Superior temporal gyrus (tissue), 1 donor: Measurements from ENCODE around the gene SGMS2.
A peak's percentile ranks its signal among the peaks of the same experiment; 100 is the strongest.

ENCODE experiments used
- DNase-seq: peaks from one replicate; pipeline ENCODE4 v3.0.0-alpha.2; 2016; ENCODE audit errors: extremely low spot score

The SGMS2 gene

DNA sequence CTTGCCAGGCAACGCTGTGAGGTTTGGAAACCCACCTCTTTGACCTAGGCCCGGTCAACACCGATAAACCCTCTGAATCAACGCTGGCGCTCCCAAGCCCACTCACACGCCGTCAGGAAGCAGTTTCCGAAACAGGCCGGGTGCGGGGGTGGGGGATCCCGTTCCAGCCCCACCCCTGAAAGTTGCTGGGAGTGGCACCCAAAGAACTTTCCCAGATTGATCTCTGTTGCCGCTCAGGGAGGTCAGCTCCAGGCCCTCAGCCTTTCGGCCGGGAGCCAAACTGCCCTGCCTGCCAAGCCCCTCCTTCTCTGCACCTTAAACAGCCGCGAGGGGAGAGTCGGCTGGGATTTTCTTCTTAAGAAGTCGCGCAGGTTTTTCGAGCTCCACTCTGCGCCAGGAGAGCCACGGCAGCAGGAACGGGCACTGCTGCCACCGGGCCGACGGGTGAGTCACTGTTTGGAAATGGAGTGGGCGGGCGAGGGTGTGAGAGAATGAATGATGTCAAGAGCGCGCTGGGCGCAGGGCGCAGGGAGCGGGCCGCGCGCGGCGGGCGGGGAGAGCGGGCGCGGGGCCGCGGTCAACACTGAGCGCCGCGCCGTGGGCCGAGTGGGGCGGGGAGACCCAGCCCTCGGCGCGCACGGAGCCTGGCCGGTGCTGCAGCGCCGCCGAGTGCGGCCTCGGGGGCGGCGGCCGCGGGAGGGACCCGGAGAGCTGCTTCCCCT is at the start of gene SGMS2:
Gene SGMS2 (plus strand): TSS at position 583 of the 722 bp plus-strand sequence. CDS start 70,622 bp downstream, outside the sequence.
- DNase-seq = peak; percentile 51

DNA sequence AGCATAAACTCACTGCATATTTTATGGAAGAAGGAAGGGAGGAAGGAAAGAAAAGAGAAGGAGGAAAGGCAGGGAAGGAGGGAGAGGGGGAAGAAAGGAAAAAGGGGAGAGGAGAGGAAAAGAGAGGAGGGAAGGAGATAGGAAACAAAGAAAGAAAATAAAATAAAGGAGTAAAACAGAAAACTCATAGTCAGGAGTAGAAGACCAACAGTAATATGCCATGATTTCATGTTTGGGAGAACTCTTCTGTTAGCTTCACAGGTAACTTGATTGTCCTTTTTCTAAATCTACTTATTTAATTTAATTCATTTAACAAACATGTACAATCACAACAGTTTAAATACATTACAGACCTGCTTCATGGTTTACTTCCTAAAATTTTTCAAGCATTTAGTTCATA is 46.8 kb upstream of the SGMS2 start:
- no peak for DNase-seq

DNA sequence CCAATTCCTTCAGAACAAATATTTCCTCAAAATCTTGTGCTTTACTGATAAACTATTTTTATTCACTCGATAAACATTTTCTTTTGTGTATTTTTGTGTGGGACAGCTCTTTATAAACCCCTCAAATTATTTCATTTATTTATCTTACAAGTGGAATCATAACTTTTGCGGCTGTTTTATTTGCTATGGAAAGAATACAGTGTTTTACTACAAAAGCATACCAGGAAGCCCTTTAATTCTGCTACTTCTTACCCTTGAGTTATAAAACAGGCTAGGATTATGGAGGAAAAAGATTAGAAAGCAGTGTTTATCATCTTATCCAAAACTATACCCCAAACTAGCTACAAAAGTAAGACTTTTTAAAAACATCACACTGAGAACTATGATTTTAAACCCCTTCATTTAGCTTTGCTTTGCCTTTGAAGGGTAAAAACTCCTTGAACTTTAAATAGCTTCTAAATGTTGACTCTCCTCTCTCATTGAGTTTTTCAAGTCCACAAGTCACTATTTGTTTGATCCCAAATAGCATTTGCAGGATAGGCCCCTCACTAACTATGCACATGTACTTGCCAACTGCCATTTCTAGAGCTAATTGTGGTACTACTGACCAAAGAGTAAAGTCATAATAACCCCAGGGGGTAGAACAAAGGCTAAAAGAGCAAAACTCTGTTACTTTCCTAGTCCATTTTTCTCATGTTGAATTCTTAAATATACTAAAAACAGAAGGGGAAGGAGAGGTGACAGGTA is 45.8 kb upstream of the SGMS2 start:
- DNase-seq = no peak

DNA sequence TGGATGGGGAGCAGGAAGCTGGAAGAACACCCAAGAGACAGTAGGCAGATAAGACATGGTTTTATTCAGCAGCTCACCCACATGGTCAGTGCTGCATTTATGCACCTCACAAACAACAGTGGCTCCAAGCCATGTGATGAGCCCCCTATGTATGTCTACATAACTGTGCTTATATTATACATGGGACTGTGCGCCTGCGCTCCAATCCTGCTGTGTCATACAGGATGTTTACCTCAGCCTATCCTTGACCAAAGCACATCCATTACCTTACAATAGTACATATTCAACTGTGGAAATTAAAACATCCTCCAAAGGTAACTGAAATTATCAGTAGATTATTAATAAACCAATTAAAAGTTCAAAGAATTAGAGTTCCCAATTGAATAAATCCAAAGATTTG is 44.1 kb upstream of the SGMS2 start:
- no peak for DNase-seq

DNA sequence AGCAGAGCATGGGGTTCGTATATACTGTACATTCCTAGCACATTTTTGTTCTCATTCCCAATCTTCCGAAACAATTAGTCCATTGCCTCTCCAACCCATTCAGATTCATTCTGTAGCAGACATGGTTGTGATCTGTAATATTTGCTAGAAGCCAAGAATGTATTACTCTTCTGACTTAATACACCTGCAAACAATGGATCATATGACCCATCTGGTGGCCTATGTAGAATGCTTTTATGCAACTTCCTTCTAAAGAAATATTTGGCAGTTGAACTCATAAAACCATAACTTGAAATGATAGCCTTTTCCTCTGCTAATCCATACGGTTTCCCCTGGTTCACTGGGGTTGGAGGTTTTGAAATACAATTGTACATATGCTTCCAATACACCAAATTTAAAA is 32.8 kb upstream of the SGMS2 start:
- DNase-seq = no peak

DNA sequence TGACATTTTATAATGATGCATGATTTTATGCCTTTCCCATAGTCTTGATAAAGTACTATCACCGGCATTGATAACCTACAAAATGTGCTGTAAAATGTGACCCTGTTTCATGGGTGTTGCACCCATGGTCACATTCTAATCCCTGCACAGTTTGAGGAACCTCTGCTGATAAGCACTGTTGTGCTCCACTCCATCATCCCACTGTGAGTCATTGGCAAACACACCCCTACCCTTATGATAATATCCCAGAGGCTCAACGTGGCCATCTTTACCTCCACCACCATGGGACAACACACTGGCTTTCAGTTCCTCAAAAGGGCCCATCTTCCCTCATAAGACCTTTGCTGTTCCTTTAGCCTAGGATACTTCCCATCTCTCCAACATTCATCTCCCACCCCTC is 32.0 kb upstream of the SGMS2 start:
- DNase-seq = no peak

DNA sequence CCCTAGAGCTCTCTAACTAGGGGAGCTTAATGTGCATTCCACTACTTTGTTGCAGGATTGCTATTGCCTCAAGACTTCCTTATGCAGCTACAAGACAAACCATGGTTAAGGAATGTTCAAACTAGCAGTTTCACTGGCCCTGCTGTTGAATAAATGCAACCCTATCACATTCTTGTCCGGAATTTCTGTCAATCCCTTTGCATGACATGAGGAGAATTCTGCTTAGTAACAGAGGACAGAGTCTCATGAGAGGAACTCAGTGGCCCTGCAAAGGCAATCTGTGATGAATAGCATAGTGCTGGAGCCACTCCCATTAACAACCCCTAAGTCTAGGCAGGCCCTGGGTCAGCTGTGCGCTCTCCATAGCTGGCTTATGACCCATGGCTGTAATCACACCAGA is 30.7 kb upstream of the SGMS2 start:
- DNase-seq = no peak

DNA sequence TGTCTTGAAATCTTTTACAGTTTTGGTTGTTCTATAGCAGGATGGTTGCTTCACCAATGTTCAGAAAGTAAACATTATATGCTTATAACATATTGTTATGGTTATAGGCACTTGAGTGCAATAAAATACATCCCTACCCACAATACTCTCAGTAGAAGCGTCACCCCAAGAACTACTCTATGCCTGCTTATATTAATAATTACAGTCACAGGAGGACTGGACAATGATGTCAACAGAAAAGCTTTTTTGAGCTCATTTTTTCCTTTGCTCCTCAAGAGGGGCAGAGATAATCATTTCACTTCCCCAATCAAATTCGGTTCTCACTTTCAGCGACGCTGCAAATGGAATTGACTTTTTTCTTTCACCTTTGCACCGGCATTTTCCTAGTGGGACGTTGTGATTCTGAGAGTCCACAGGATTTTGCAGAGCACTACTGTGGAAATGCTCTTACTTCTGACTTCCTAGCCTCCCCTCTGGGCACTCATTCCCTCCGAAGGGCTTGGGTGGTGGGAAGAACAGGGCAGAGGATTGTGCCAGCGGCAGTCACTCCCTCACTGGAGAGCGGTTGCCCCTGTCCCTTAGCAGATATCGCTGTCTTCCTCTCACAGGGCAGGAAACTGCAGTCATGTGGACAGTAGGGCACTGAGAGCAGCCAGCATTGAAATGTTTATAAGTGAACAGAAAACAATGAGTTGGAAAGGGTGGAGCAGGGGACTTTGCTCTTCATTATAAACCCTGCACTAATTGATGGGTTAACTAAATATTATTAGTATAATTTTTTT is 24.9 kb upstream of the SGMS2 start:
- DNase-seq = no peak

DNA sequence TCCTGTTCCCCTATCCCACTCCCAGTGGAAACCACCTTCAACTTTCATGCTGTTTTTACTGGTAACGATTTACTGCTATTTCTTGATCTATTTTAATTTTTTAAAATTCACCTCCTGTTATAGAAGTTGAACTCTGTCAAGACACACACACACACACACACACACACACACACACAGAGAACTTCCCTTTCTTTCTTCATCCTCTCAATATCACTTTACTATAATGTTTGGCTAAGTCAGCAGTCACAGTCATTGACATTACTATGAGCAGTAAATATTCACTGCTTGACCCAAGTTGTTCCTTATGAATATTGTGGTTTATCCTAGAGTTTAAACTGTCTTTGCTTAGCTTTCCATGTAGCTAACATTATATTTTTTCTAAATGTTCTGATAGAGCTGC is 24.0 kb upstream of the SGMS2 start:
- no peak for DNase-seq

DNA sequence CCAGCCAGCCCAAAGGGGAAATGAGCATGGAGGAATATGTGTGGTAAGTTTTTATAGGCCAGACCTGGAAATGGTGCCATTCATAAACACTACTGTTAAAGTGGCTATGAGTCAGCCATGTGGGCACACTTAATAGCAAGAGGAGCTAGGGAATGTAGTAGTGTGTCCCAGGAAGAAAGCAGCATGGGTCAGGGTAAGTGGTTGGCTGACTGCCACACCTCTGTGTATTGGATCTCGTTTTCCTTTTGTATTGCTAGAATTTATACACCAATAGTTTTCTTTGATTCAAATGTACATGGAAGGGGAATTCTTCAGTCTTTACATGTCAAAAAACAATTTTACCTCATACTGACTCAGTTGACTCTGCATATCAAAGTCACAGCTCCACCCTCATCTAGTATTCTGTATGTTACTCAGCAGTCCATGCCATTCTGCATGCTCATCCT is 22.9 kb upstream of the SGMS2 start:
- DNase-seq = no peak

DNA sequence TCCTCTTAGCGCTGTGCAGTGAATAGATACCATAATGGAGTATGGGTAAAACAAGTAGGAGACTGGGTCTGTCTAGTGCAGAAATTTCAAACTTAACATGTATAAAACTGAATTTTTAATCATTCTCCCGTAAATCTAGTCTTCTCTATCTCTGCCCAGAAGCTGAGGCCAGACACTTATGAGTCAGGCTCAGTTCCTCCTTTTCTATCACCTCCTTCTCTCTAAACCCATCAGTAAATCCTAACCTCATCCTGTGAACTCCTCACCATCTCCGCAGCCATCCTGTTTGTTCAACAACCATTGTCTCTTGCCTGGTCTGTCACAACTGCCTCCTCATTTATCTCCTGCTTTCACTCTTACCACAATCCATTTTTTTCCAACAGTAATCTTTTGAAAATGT is 19.8 kb upstream of the SGMS2 start:
- no peak for DNase-seq

DNA sequence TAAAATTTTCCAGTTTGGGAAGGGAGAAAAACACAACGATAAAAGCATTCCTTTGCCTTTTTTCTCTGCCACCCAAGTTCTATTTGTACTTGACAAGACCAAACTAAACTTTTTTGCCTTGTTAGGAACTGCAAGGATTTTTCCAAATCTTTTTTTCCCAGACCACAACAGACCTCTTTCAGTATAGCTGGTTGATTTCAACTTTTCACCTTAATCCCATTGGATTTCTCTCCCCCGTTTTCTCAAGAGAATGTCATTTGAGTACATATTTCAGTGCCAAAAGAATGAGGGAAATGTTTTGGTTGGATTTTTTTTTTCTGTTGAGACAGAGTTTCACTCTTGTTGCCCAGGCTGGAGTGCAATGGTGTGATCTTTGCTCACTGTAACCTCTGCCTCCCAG is 18.5 kb upstream of the SGMS2 start:
- no peak for DNase-seq

DNA sequence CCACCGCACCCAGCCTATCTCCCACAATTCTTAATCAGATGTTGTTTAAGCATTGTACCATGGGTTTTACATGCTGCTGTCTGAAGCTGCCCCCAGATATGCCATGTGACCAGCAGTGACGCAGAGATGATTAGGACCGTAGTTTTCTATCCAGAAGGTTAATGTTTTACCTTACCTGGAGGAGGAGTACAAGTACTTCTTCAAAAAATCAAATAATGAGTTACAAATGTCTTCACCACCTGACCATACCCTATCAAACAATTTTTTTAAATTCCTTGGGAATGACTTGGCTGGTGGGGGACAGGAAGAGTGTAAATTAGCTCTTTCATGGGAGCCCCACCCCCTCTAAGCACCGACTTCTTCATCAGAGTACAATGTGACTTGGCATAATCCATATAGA is 16.2 kb upstream of the SGMS2 start:
- no peak for DNase-seq

DNA sequence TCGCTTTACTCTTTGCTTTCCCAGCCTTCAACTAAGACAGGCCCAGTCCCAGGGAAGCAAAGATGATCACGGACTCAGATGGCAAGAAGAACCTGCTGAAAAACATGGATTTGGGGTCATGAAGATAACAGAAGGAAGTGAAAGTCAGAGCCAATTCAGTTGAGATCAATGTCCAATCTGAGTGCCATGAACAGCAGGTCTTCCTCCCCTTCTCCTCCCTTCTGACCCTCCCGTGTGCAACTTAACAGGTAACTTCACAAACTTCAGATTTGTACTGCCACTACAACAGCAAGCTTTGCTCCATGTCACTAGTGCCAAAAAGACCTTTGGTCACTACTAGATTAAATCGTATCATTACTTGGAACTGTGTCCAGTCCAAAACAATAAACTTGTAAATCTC is 15.5 kb upstream of the SGMS2 start:
- DNase-seq = no peak

DNA sequence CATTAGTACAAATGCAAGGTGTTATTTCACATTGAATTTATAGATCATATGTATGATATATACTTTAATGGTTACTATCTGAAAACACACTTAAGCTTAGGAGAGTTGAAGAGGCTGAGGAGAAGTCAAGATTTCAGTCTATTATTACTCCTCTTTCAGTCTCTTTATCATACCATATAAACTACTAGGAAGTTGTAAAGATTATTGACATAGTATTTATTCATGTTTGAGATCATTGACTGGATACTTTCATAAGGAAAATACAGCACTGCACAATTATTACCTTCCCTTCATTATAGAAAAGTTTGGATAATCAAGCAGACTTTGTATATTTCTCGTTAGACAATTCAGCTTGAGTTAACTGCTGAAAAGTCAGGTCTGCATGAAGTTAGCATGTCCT is 10.0 kb upstream of the SGMS2 start:
- no peak for DNase-seq

DNA sequence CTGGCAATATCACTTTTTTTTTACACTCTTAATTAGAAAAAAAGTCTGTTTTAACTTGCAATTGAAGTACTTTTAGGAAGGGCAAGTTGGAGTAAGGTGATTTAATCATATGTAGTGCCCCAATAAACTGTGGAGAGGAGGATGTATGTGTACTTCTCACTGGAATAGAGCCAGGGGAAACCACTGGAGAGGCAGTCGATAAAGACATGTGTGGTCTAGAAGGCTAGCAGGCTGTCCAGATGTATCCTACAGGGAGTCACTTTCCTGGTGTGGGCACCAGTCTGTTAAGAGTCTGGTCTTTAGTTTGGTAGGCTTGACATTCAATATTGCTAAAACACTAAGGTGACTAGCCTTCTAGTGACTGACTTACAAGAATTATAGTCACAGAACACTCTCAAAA is 9.6 kb upstream of the SGMS2 start:
- DNase-seq = no peak

DNA sequence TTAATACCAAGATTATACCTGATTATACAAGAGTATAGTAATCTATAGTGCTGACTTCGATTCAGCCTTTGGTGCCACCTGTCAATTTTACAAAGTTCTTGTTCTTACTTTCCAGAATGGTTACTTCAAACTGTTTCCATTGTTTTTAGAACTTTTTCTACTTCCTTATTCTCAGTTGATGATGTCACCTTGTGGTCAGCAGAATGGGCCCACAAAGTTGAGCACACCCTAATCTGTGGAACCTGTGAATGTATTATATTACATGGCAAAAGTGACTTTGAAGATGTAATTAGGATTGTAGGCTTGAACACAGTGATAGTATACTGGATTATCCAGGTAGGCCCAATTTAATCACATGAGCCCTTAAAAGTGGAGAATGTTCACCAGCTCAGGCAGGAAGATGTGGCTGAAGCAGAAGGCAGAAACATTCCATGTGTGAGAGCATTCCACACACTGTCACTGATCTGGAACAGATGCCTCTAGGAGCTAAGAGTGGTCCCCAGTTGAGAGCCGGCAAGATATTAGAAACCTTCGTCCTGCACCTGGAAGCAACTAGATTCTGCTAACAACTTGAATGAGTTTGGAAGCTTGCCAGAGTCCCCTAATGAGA is 6.3 kb upstream of the SGMS2 start:
- no peak for DNase-seq

DNA sequence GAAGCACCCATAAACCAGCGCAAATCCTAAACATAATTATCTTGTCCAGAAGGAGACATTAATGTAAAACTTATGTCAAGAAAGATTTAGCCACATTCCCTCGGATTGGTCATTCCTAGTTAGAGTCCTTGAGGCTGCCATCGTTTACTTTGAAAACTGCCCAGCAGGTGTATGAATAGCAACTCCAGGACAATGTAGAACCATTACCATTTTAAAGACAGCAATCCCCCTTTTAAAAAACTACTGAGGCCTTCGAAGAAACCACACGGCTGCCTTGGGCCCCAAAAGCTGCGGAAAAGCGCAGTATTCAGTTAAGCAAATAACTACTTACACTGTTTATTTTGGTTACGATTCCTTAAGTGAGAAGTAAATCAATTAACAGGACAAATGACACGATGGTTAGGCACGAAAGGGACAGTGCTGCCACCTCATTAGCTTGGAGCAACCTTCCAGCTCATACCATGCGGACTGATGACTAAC is 822 bp upstream of the SGMS2 start:
- DNase-seq = no peak

DNA sequence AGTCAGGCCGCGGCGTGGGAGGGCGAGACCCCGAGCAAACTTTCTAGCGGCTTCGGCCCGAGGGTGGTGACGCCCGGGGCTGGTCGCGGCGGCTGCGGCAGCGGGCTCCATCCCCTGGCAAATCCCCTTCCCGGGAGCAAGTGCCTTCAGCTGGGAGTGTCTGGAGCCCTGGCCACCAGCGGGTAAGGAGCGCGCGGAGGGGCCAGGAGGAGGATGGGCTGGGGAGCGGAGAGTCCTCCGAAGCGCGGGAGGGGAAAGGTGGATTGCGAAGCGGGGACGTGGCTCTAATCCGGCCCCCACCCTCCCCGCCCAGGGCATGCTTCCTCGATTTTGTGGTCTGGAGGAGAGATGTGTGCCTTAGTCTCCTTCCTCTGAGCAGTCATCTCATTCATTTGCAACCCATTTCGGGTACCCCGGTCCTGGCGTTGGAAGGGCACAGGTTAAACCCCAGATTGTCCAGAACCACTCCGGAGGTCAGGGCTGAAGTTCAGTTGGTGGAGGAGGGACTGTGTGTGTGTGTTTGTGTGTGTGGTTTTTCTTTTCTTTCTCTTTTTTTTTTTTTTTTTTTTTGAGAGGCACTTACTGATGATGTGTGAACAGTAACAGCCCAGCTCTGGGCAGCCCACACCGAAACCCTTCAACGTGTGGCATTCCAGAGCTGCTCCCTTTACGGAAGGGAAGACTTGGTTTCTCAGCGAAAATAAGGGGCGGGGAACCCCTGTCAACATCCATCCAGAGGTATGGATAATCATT is 516 bp downstream of the SGMS2 start:
- no peak for DNase-seq

DNA sequence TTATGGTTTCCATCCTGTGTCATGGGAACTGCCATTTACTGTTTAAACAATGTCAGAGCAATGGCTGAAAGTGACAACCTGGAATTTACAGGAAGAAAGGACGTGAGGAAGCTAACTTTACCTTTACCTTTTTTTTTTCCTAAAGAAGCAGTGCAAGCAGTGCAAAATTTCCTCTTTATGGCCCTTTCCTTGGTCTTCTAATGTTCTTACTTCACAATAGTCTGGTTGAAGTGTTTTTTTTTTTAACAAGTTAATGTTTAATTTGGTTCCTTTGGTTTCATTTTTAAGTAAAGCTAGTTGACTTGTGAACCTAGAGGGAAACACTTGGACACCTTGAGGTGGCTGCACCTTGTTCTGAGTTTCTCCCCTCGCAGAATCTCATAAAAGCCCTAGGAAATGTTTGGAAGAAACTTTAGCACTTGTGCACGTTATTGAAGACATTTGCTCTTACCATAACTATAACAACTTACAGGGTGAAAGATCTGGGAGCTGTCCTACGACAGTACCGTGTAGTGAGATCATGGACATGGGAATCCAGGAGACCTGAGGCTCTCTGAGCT is 1.8 kb downstream of the SGMS2 start:
- DNase-seq = no peak
